Gastrocnemius medialis (tissue), 4 donors: Measurements from ENCODE around the gene GPR89A. TPM values are rescaled to one million over a fixed set of nuclear protein-coding genes. Genes with fewer than 3 reads are reported as not detected.
"Not testable (repeated sequence)": the region's sequence is repeated elsewhere in the genome, so short reads cannot be mapped to it uniquely, and the experiment has no call there.

Experiments
- ATAC-seq, 2 donors: fragments of 150-250 bp; one replicate each; pipeline ENCODE4 v1.9.1; 2016
- DNase-seq, 2 donors: peaks; one replicate each; pipeline ENCODE4 v3.0.0-alpha.2; 2019
- H3K27ac ChIP-seq, 4 donors: fragments of 200-600 bp; sonication (generic); 1 replicate in 1 of 4; 2 replicates in 3 of 4; pipeline ENCODE4 v1.5.1; 2016 to 2018; ENCODE audit warnings: mild to moderate bottlenecking in 2 of 4, moderate library complexity in 1 of 4
- H3K27me3 ChIP-seq, 3 donors: fragments of 200-600 bp; sonication (generic) in 2 of 3; 1 replicate in 1 of 3; 2 replicates in 2 of 3; pipeline versions ENCODE4 v1.5.1 to v1.6.0; 2016 to 2019; ENCODE audit warnings: mild to moderate bottlenecking in 1 of 3, moderate library complexity in 1 of 3
- H3K36me3 ChIP-seq, 2 donors: fragments of 200-600 bp; sonication (generic) in 1 of 2; one replicate each; pipeline ENCODE4 v1.5.1; 2017 to 2018
- H3K4me1 ChIP-seq, 2 donors: fragments of 200-600 bp; sonication (generic) in 1 of 2; one replicate each; pipeline ENCODE4 v1.5.1; 2016 to 2017; ENCODE audit warnings: mild to moderate bottlenecking in 2 of 2
- H3K4me3 ChIP-seq, 4 donors: fragments of 200-600 bp; sonication (generic) in 3 of 4; 1 replicate in 1 of 4; 2 replicates in 3 of 4; pipeline ENCODE4 v1.5.1; 2016 to 2019; ENCODE audit warnings: mild to moderate bottlenecking in 2 of 4
- H3K9me3 ChIP-seq, 3 donors: fragments of 200-600 bp; sonication (generic) in 2 of 3; 1 replicate in 1 of 3; 2 replicates in 2 of 3; pipeline ENCODE4 v1.5.1; 2016 to 2019
- in situ Hi-C, 4 donors: fragments of 200-750 bp; cut with MboI; loops; one replicate each; pipeline versions ENCODE4 v1.15.0 to v1.8.0; 2017; ENCODE audit warnings: low sequenced_read_pairs in 4 of 4
- intact Hi-C: fragments of 100-400 bp; cut with DNase I; formaldehyde crosslinking; loops from one replicate; pipeline ENCODE4 v1.15.1; 2023; ENCODE audit warnings: low total_unique reads
- total RNA-seq, 4 donors: library from RNA; depleted of rRNA; stranded (reverse); fragments of >200 nt; gene quantifications; one replicate each; pipeline versions ENCODE4 v1.1.0 to v1.2.3, GENCODE V29; 2016

GPR89A gene
- total RNA-seq, 4 donors from 2014 or later, result 9.0 to 27.0 (median 19.4) TPM

DNA sequence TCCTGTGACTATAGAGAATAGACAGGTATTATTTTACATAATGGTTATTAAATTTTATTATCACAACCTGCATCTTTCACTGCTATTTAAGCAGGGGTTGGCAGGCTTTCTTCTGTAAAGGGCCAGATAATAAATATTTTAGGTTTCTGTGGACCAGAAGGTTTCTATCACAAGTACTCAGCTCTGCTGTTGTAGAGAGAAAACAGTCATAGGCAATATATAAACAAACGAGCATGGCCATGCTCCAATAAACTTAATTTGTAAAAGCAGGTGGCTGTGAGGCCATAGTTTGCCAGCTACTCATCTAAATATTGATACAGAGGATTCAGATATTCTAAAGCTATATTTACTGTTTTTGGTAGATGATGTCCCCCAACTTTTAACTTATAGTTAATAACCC lies 12.3 kb downstream of the GPR89A start:
- H3K4me1 ChIP-seq, H3K4me3 ChIP-seq, DNase-seq, H3K9me3 ChIP-seq, H3K27me3 ChIP-seq, ATAC-seq, intact Hi-C loops, H3K27ac ChIP-seq, in situ Hi-C loops, H3K36me3 ChIP-seq: not testable (repeated sequence)

- in situ Hi-C loops, DNase-seq: not testable (repeated sequence)
These were observed 14.4 kb downstream of the GPR89A start for GRCh38 chr1:145622177-145622576.

GRCh38 chr1:145636237-145636636 lies 28.4 kb downstream of the GPR89A start:
- H3K27me3 ChIP-seq, H3K27ac ChIP-seq, H3K36me3 ChIP-seq, DNase-seq, H3K9me3 ChIP-seq, H3K4me1 ChIP-seq, ATAC-seq, intact Hi-C loops, in situ Hi-C loops, H3K4me3 ChIP-seq: not testable (repeated sequence)

More at GRCh38 chr1:145622177-145622576, 14.4 kb downstream of the GPR89A start:
- intact Hi-C loops, H3K36me3 ChIP-seq, H3K9me3 ChIP-seq, H3K27me3 ChIP-seq, H3K4me3 ChIP-seq, H3K4me1 ChIP-seq, H3K27ac ChIP-seq, ATAC-seq: not testable (repeated sequence)

GRCh38 chr1:145641886-145642285 lies 34.1 kb downstream of the GPR89A start:
- H3K9me3 ChIP-seq, DNase-seq, H3K4me1 ChIP-seq, ATAC-seq, in situ Hi-C loops, intact Hi-C loops, H3K27me3 ChIP-seq, H3K4me3 ChIP-seq, H3K27ac ChIP-seq, H3K36me3 ChIP-seq: not testable (repeated sequence)

DNA sequence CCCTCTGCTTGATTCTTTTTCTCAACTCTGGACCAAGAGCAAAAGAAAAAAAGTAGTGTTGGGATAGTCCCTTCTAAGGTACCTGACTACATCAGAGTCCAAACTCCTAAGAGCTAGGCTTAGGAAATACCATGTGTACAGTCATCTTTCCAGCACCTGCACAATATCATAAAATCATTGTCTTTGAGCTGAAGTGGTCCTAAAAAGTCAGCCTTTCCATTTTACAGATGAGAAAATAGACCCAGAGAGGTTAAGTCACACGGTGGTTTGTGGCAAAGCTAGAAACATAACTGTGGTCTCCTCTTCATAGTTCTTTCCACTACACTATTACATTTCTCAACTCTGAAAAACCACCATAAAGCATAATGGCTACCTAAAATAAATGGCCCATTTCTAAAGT lies 36.2 kb downstream of the GPR89A start:
- intact Hi-C loops, DNase-seq, H3K4me1 ChIP-seq, H3K4me3 ChIP-seq, in situ Hi-C loops, H3K27me3 ChIP-seq, ATAC-seq, H3K36me3 ChIP-seq, H3K27ac ChIP-seq, H3K9me3 ChIP-seq: not testable (repeated sequence)

DNA sequence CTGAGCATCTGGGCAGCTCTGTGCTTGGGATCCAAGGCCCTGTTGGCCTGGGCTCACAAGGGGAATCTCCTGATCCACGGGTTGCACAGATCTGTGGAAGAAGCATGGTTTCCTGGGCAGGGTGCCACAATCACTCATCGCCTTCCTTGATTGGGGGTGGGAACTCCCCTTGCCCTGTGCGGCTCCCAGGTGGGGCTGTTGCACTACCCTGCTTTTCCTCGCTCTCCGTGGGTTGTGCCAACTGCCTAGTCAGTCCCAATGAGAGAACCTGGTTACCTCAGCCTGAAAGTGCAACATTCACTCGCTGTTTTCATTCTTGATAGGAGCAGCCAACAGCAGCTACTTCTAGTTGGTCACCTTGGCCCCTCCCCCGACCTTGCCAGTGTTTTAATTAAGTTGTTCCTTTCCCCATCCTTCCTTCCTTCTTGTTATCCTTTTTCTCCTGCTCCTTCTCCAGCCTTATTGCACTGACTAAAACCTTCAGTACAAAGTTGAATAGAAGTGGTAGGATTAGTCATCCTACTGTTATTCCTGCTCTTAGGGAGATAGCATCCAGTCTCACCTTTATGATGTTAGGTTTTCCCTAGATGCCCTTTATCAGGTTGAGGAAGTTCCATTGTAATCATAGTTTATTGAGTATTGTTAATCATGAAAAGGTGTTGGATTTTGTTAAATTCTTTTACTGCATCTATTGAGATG lies 48.6 kb downstream of the GPR89A start:
- intact Hi-C loops, ATAC-seq: not testable (repeated sequence)

GRCh38 chr1:145662502-145662901 lies 54.7 kb downstream of the GPR89A start:
- H3K4me1 ChIP-seq, H3K27ac ChIP-seq, intact Hi-C loops, H3K4me3 ChIP-seq, ATAC-seq, H3K36me3 ChIP-seq, in situ Hi-C loops, H3K27me3 ChIP-seq, H3K9me3 ChIP-seq, DNase-seq: not testable (repeated sequence)

More for the DNA sequence above, 48.6 kb downstream of the GPR89A start:
- DNase-seq, H3K27me3 ChIP-seq, in situ Hi-C loops, H3K9me3 ChIP-seq, H3K4me1 ChIP-seq, H3K4me3 ChIP-seq, H3K27ac ChIP-seq, H3K36me3 ChIP-seq: not testable (repeated sequence)

- intact Hi-C loops, result not testable (repeated sequence)
These were observed 57.2 kb downstream of the GPR89A start for GRCh38 chr1:145665015-145665414.

GRCh38 chr1:145670995-145671745 lies 63.4 kb downstream of the GPR89A start:
- H3K4me3 ChIP-seq, in situ Hi-C loops, ATAC-seq: not testable (repeated sequence)

More at GRCh38 chr1:145665015-145665414, 57.2 kb downstream of the GPR89A start:
- in situ Hi-C loops, H3K4me3 ChIP-seq, ATAC-seq, H3K27me3 ChIP-seq, H3K27ac ChIP-seq, H3K36me3 ChIP-seq, H3K4me1 ChIP-seq, H3K9me3 ChIP-seq, DNase-seq: not testable (repeated sequence)

GRCh38 chr1:145673217-145673616 lies 65.4 kb downstream of the GPR89A start:
- H3K4me1 ChIP-seq, H3K27me3 ChIP-seq, H3K27ac ChIP-seq, H3K36me3 ChIP-seq, in situ Hi-C loops, ATAC-seq, H3K9me3 ChIP-seq, DNase-seq, H3K4me3 ChIP-seq, intact Hi-C loops: not testable (repeated sequence)

More at GRCh38 chr1:145670995-145671745, 63.4 kb downstream of the GPR89A start:
- H3K4me1 ChIP-seq, H3K36me3 ChIP-seq, DNase-seq, intact Hi-C loops, H3K9me3 ChIP-seq, H3K27ac ChIP-seq, H3K27me3 ChIP-seq: not testable (repeated sequence)

- DNase-seq, H3K4me3 ChIP-seq, H3K4me1 ChIP-seq, H3K36me3 ChIP-seq, H3K27ac ChIP-seq, H3K9me3 ChIP-seq, intact Hi-C loops, H3K27me3 ChIP-seq, ATAC-seq, in situ Hi-C loops: not testable (repeated sequence)
These were observed 77.1 kb downstream of the GPR89A start for GRCh38 chr1:145684858-145685257.

- H3K27ac ChIP-seq, H3K4me3 ChIP-seq, ATAC-seq, intact Hi-C loops, in situ Hi-C loops, H3K36me3 ChIP-seq, H3K4me1 ChIP-seq, H3K27me3 ChIP-seq, DNase-seq, H3K9me3 ChIP-seq: not testable (repeated sequence)
These were observed 78.3 kb downstream of the GPR89A start for GRCh38 chr1:145686078-145686477.
